Measurements from ENCODE around the gene DTHD1.

- TF ChIP-seq CTCF (IDR thresholded peaks at IDR 0.05; ENCODE audit: extremely low read depth in 1 of 2, insufficient read depth in 1 of 2, low read depth in 1 of 2, low read length in 2 of 2) (no peak), POLR2AphosphoS5 (IDR thresholded peaks at IDR 0.05; ENCODE audit: insufficient read depth, low read depth, low read length) (no peak)
These were observed 68.6 kb downstream of the DTHD1 start for GRCh38 chr4:36349938-36350549.
